HG02588 (cell line): ENCODE data around the gene ZNF443.
A peak's percentile ranks its signal among the peaks of the same experiment; 100 is the strongest.
"Not testable (repeated sequence)": the region's sequence is repeated elsewhere in the genome, so short reads cannot be mapped to it uniquely, and the experiment has no call there.

Experiments used
- ATAC-seq: cut with Tn5 transposase; IDR thresholded peaks from one replicate; pipeline ENCODE4 v1.9.1; 2021; ENCODE audit warnings: mild to moderate bottlenecking, moderate library complexity; ENCODE audit not compliant: unreplicated experiment

Gene ZNF443

DNA sequence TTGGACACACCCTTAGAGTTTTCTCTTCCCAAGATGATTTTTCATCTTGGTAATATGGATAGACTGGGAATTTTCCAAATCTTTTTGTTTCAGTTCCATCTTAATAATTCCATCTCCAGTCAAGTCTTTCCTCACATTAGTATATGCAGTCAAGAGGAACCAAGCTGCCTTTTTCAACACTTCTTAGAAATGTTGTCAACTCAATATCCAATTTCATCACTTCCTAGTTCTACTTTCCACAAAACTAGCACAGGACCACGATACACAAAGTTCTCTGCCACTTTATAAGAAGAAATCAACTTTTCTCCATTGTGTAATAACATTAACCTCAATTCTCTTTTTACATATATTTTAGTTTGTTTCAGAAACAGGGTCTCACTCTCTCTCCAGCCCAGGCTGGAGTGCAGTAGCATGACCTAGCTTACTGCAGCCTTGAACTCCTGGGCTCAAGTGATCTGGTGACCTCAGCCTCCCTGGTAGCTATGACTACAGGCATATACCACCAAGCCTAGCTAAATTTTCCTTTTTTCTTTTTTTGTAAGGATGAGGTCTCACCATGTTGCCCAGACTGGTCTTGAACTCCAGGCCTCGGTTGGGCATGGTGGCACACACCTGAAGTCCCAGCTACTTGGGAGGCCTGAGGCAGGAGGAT is 15.5 kb downstream of the ZNF443 start:
- ATAC-seq: no peak

DNA sequence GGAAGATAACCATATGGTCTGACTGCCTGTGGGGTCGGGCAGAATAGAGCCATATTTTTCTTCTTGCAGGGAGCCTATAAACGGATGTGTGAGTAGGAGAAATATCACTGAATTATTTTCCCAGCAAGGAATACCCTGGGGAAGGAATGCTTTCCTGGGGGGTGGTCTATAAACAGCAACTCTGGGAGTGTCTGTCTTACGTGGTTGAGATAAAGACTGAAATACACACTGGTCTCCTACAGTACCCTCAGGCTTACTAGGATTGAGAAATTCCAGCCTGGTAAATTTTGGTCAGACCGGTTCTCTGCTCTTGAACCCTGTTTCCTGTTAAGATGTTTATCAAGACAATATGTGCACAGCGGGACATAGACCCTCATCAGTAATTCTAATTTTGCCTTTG is 23.5 kb downstream of the ZNF443 start:
- ATAC-seq: not testable (repeated sequence)

DNA sequence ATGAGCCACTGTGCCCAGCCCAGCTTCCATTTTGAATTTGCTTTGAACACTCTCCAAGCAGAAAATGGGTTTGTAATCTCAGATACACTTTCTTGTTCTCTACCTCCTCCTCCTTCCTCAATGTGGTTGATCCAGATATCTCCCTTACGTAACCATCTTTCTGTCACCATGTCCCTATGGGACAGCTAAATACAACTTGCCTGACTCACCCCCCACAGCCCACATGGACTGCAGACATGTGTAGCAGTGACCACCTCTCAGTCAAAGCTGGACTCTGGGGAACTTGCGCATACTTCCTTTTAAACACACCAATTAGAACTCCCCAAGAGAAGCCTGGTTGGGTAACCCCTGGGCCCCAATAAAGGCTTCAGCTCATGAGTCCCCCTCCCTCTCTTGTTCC is 28.9 kb downstream of the ZNF443 start:
- no peak for ATAC-seq

DNA sequence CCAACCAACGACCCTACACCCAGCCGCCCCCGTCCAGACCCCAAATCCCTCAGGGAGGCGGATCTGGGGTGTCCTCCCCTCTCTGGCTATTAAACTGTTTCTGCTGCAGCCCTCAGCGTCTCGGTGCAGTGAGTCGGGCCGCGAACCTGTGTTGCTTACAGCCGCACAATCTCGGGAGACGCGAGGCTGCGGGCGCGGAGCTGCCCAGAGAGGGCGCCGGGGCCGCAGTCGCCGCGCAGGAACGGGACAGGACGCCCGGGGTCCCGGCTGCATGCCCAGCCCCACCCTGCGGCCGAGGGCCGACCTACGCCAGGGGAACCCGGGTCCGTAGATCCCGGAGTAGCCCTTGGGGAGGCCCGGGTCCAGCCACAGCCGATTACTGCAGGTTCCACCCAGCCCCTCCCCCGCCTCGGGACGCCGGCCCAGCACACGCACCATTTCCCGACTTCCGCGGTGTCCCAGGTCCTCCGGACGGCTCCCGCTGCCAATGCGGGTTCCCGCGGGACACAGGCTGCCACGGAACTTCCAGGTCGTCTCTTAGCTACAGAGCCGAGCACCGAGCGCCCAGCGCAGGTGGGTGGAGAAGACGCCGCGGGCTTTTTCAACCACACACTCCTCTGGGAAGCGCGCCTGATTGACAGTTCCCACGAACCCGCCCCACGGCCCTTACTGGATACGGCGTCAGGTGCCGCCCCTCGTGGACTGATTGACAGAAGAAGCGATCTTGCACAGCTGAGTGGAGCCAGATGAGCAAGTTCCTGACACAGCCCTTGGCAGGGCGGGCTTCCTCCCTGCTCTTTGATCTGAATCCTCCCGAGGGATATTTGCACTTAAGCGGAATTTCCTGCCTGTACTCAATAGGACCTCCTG is 40.0 kb downstream of the ZNF443 start, which contains the start of gene ZNF799:
ZNF799 (minus strand) TSS at position 639 of the 870 bp plus-strand sequence; CDS start at position 438, 201 bp downstream.
- ATAC-seq: peak; percentile 82

DNA sequence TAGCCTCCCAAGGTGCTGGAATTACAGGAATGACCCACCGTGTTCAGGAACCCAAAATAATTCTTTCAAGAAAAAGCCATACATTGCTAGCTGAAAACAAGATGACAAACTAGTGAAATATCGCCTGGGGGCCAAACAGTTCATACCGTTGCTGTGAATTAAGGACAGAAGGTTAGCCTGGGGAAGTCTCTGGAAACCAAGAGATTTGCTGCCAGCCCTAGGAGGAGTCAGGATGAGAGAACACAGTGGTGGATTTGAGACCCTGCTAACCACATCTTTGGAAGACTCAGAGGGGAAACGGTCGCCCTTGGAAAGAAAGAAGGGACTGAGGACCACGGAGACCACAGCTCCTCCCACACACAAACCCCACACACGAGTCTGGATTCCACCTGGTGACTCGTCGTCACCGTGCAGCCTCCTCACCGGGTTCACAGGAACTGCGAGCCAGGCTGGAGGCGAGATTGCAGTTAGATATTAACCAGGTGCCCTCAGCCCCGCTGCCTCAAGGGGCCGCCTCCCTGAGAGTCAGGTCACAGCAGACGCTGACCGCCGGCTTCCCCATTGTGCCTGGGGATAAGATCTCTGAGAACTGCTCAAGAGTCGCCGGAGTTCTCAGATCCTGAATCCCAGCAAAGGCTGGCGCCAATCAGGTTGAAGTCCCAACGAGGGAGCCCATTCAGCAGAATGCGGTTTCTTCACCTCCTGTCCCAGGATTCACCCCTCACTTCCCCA is 40.8 kb downstream of the ZNF443 start:
- peak; percentile 32 for ATAC-seq

DNA sequence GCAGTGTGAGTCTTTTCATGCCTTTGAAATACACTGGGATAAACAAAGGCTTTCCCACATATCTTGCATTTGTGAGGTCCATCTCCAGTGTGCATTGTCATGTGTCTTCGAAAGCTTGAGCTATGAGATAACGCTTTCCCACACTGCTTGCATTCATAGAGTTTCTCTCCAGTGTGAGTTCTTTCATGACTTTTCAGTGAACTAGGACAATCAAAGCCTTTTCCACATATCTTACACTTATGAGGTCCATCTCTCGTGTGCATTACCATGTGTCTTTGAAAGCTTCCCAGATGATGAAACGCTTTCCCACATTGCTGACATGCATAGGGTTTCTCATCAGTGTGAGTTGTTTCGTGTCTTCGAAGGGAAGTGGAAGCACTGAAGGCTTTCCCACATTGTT is 49.7 kb downstream of the ZNF443 start:
- ATAC-seq: not testable (repeated sequence)

DNA sequence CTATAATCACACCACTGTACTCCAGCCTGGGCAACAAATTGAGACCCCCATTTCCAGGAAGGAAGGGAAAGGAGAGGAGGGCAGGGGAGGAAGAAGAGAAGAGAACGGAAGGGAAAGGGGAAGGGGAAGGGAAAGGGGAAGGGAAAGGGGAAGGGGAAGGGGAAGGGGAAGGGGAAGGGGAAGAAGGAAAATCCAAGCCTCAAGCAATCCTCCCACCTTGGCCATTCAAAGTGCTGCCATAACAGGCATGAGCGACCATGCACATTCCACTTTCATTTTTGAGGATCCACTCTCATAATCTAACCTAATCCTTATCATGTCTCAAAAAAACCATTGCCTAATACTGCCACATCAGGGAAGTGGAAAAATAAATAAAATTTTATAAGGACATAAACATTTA is 54.5 kb downstream of the ZNF443 start:
- not testable (repeated sequence) for ATAC-seq

DNA sequence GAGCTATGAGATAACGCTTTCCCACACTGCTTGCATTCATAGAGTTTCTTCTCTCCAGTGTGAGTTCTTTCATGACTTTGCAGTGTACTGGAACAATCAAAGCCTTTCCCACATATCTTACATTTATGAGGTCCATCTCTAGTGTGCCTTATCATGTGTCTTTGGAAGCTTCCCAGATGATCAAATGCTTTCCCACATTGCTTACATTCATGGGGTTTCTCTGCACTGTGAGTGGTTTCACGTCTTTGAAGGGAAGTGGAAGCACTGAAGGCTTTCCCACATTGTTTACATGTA is 60.4 kb downstream of the ZNF443 start:
- no peak for ATAC-seq

DNA sequence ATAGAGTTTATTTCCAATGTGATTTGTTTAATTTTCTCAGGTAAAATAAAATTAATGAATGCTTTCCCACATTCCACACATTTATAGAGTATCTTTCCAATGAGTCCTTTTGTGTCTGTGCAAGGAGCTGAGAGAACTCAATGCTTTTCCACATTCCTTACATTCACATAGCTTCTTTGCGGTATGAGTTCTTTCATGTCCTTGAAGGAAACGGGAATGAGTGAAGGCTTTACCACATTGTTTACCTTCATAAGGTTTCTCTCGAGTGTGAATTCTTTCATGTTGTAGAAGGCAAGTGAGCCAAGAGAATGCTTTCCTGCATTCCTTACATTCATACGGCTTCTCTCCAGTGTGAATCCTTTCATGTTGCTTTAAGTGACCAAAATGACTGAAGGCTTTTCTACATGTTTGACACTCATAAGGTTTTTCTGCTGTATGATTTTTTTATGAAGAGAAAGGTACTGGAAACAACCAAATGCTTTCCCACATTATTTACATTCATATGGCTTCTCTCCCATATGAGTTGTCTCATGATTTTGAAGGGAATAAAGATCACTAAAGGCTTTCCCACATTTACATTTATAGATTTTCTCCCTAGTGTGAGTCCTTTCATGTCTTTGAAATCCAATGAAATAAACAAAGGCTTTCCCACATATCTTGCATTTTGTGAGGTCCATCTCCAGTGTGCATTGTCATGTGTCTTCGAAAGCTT is 60.9 kb downstream of the ZNF443 start:
- no peak for ATAC-seq
